Liver (tissue), 9 donors: ENCODE data around the gene RELCH. TPM values are rescaled to one million over a fixed set of nuclear protein-coding genes. Genes with fewer than 3 reads are reported as not detected.

Experiments
- DNase-seq: peaks from one replicate; pipeline ENCODE4 v3.0.0-alpha.2; 2017; ENCODE audit warnings: low spot score
- H3K27ac ChIP-seq, 2 donors: one replicate each; pipeline ENCODE4 v1.7.0; 2013; ENCODE audit warnings: inconsistent platforms in 2 of 2, low read length in 2 of 2, control low read depth in 1 of 2, low read depth in 1 of 2, mild to moderate bottlenecking in 1 of 2
- H3K27me3 ChIP-seq, 4 donors: one replicate each; pipeline versions ENCODE4 v1.6.1 to v1.7.0; 2013; ENCODE audit warnings: low read length in 3 of 4, inconsistent platforms in 1 of 4, mild to moderate bottlenecking in 1 of 4, moderate library complexity in 1 of 4; ENCODE audit not compliant: control insufficient read depth in 4 of 4, insufficient read depth in 4 of 4
- H3K36me3 ChIP-seq, 4 donors: one replicate each; pipeline versions ENCODE4 v1.6.1 to v1.7.0; 2013; ENCODE audit warnings: low read length in 3 of 4, mild to moderate bottlenecking in 3 of 4, low read depth in 1 of 4, moderate library complexity in 1 of 4; ENCODE audit not compliant: control insufficient read depth in 4 of 4, insufficient read depth in 3 of 4
- H3K4me1 ChIP-seq, 4 donors: one replicate each; pipeline versions ENCODE4 v1.6.1 to v1.7.0; 2013; ENCODE audit warnings: low read length in 3 of 4, mild to moderate bottlenecking in 3 of 4, moderate library complexity in 1 of 4; ENCODE audit not compliant: control insufficient read depth in 4 of 4, insufficient read depth in 4 of 4
- H3K4me3 ChIP-seq, 3 donors: one replicate each; pipeline versions ENCODE4 v1.6.1 to v1.7.0; 2013; ENCODE audit warnings: low read length in 3 of 3, control low read depth in 1 of 3, low read depth in 1 of 3, mild to moderate bottlenecking in 1 of 3
- H3K9ac ChIP-seq, 2 donors: one replicate each; pipeline ENCODE4 v1.7.0; 2013; ENCODE audit warnings: low read length in 2 of 2, mild to moderate bottlenecking in 2 of 2, moderate library complexity in 2 of 2, control low read depth in 1 of 2, low read depth in 1 of 2
- H3K9me3 ChIP-seq, 4 donors: one replicate each; pipeline versions ENCODE4 v1.6.1 to v1.7.0; 2013; ENCODE audit warnings: low read length in 3 of 4; ENCODE audit not compliant: control insufficient read depth in 4 of 4
- EGR1 ChIP-seq, 2 donors: IDR thresholded peaks; 2 replicates each; pipeline ENCODE4 v1.6.1; 2016 to 2018; ENCODE audit warnings: antibody characterized with exemption in 2 of 2, low read depth in 2 of 2
- FOXA1 ChIP-seq: IDR thresholded peaks from 2 replicates; pipeline ENCODE4 v1.6.1; 2016; ENCODE audit warnings: antibody characterized with exemption
- FOXA2 ChIP-seq: IDR thresholded peaks from 2 replicates; pipeline ENCODE4 v1.6.1; 2016; ENCODE audit warnings: antibody characterized with exemption
- GABPA ChIP-seq, 2 donors: IDR thresholded peaks in 1 of 2; conservative IDR thresholded peaks in 1 of 2; 2 replicates each; pipeline ENCODE4 v1.6.1; 2016; ENCODE audit warnings: antibody characterized with exemption in 2 of 2, mild to moderate bottlenecking in 1 of 2, moderate library complexity in 1 of 2
- HNF4A ChIP-seq, 2 donors: conservative IDR thresholded peaks; 2 replicates each; pipeline ENCODE4 v1.6.1; 2016; ENCODE audit warnings: antibody characterized with exemption in 2 of 2, mild to moderate bottlenecking in 2 of 2
- JUND ChIP-seq, 2 donors: IDR thresholded peaks; 2 replicates each; pipeline ENCODE4 v1.6.1; 2016; ENCODE audit warnings: antibody characterized with exemption in 2 of 2
- NR2F2 ChIP-seq: IDR thresholded peaks from 2 replicates; pipeline ENCODE4 v1.6.1; 2016; ENCODE audit warnings: antibody characterized with exemption
- RAD21 ChIP-seq, 2 donors: IDR thresholded peaks; 2 replicates each; pipeline ENCODE4 v1.6.1; 2016; ENCODE audit warnings: antibody characterized with exemption in 2 of 2, mild to moderate bottlenecking in 2 of 2
- RXRA ChIP-seq, 2 donors: IDR thresholded peaks; 2 replicates each; pipeline ENCODE4 v1.6.1; 2017 to 2018; ENCODE audit warnings: antibody characterized with exemption in 2 of 2, mild to moderate bottlenecking in 1 of 2
- TAF1 ChIP-seq: conservative IDR thresholded peaks from 2 replicates; pipeline ENCODE4 v1.6.1; 2016; ENCODE audit warnings: antibody characterized with exemption, mild to moderate bottlenecking
- YY1 ChIP-seq: IDR thresholded peaks from 2 replicates; pipeline ENCODE4 v1.6.1; 2016; ENCODE audit warnings: antibody characterized with exemption, mild to moderate bottlenecking
- WGBS: extraction: QIAGEN DNeasy Blood & Tissue Kit; methylation state at CpG from one replicate; pipeline ENCODE4 v1.1.7; 2013; 5-methylcytosine and 5-hydroxymethylcytosine counted together
- polyA plus RNA-seq, 2 donors: library from polyadenylated mRNA; stranded (reverse) in 1 of 2; unstranded in 1 of 2; fragments of 200-250 nt in 1 of 2; fragments of >200 nt in 1 of 2; fragmentation: Nextera tagmentation in 1 of 2; extraction: Ambion mirVana in 1 of 2; gene quantifications; one replicate each; pipeline versions ENCODE4 v1.2.1 to v1.2.3, GENCODE V29; 2013 to 2015
- total RNA-seq, 2 donors: library from RNA; depleted of rRNA; stranded (reverse); fragments of >200 nt; gene quantifications; one replicate each; pipeline ENCODE4 v1.2.3, GENCODE V29; 2014
- TF ChIP-seq, protein P1 (sequence below): IDR thresholded peaks from 2 replicates; pipeline ENCODE4 v1.6.1; 2016; ENCODE audit warnings: antibody characterized with exemption, mild to moderate bottlenecking
- TF ChIP-seq, protein P2 (sequence below): fragments of 150-350 bp; IDR thresholded peaks from 2 replicates; pipeline ENCODE4 v1.5.1; 2017; ENCODE audit warnings: improper control_type of control experiment, low read depth, low read length; ENCODE audit not compliant: missing input control
- TF ChIP-seq, protein P3 (sequence below): IDR thresholded peaks from 2 replicates; pipeline ENCODE4 v1.6.1; 2016; ENCODE audit warnings: antibody characterized with exemption
- donor health status: healthy.
- donor health status: healthy.
- donor health status: healthy.
- donor health status: healthy.
- donor health status: healthy.

The RELCH gene
- total and polyA plus RNA-seq, 4 donors, result 4.3 to 21.7 (median 11.0) TPM

DNA sequence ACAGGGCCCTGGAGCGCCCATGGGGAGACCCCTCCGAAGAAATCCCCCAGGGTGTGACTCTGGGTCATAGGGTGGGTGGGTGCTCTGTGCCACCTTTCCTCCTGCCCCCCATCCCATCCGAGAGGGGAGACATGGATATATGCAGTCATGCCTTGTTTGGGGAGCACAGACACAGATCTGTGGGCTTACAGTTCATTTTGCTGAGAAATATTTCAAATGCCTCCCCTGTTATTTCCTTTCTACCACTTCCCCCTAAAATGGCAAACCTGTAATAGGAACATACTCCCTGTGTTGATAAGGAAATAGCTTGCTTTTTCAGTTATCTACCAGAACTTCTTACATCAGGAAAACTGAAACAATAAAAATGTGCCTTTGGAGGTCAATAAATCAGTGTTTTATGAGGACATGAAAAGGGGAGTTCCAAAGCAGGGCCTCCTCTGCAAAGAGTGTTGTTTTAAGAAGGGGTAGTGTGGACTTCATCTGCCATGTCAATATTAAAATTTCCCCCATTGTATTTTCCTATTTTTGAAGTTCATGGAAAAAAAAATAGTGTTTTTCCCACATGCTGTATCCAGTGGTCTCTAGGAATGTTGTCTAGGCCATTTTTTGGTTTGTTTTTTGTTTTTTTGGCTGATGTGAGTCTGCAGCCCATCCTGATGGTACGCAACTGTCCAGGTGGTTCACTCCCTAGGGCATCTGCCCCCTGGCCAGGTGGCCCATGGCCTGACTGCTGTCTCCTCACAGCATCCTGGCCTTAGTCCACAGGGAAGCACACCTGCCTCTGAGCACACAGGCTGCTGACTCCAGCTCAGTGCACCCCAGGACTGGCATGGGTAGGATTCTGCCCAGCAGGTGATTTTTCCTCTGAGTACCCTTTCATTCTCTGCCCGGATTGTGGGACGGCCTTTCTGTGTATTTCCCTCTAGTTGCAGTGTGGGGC, 141.8 kb downstream of the RELCH start:
- Histone ChIP-seq H3K4me3 (no peak overlapping the region), H3K9ac (no peak overlapping the region), H3K9me3 (no peaks in the 10 kb centered on the region), H3K27me3 (peaks cover 0 to 11% (median 0%) of the 10 kb centered on the region in 4 donors), H3K27ac (no peak overlapping the region), H3K4me1 (peaks cover 0 to 18% (median 13%) of the 10 kb centered on the region in 4 donors), H3K36me3 (no peaks in the 10 kb centered on the region)
- no peak for TF ChIP-seq EGR1 (IDR thresholded peaks at IDR 0.05; ENCODE audit: low read depth in 2 of 2)
- TF ChIP-seq, protein P1, sequence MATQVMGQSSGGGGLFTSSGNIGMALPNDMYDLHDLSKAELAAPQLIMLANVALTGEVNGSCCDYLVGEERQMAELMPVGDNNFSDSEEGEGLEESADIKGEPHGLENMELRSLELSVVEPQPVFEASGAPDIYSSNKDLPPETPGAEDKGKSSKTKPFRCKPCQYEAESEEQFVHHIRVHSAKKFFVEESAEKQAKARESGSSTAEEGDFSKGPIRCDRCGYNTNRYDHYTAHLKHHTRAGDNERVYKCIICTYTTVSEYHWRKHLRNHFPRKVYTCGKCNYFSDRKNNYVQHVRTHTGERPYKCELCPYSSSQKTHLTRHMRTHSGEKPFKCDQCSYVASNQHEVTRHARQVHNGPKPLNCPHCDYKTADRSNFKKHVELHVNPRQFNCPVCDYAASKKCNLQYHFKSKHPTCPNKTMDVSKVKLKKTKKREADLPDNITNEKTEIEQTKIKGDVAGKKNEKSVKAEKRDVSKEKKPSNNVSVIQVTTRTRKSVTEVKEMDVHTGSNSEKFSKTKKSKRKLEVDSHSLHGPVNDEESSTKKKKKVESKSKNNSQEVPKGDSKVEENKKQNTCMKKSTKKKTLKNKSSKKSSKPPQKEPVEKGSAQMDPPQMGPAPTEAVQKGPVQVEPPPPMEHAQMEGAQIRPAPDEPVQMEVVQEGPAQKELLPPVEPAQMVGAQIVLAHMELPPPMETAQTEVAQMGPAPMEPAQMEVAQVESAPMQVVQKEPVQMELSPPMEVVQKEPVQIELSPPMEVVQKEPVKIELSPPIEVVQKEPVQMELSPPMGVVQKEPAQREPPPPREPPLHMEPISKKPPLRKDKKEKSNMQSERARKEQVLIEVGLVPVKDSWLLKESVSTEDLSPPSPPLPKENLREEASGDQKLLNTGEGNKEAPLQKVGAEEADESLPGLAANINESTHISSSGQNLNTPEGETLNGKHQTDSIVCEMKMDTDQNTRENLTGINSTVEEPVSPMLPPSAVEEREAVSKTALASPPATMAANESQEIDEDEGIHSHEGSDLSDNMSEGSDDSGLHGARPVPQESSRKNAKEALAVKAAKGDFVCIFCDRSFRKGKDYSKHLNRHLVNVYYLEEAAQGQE, result no peak
- TF ChIP-seq, protein P2, sequence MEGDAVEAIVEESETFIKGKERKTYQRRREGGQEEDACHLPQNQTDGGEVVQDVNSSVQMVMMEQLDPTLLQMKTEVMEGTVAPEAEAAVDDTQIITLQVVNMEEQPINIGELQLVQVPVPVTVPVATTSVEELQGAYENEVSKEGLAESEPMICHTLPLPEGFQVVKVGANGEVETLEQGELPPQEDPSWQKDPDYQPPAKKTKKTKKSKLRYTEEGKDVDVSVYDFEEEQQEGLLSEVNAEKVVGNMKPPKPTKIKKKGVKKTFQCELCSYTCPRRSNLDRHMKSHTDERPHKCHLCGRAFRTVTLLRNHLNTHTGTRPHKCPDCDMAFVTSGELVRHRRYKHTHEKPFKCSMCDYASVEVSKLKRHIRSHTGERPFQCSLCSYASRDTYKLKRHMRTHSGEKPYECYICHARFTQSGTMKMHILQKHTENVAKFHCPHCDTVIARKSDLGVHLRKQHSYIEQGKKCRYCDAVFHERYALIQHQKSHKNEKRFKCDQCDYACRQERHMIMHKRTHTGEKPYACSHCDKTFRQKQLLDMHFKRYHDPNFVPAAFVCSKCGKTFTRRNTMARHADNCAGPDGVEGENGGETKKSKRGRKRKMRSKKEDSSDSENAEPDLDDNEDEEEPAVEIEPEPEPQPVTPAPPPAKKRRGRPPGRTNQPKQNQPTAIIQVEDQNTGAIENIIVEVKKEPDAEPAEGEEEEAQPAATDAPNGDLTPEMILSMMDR, result no peak
- TF ChIP-seq FOXA1, result no peak
- TF ChIP-seq FOXA2, result no peak
- no peak for TF ChIP-seq TAF1
- TF ChIP-seq RXRA (IDR thresholded peaks at IDR 0.05), result no peak
- TF ChIP-seq GABPA (IDR thresholded peaks at IDR 0.05 in 1 of 2, conservative IDR thresholded peaks at IDR 0.05 in 1 of 2), result no peak
- no peak for TF ChIP-seq YY1
- no peak for TF ChIP-seq JUND (IDR thresholded peaks at IDR 0.05)
- no peak for TF ChIP-seq HNF4A (conservative IDR thresholded peaks at IDR 0.05)
- no peak for TF ChIP-seq RAD21 (IDR thresholded peaks at IDR 0.05)
- TF ChIP-seq NR2F2, result no peak
- TF ChIP-seq, protein P3, sequence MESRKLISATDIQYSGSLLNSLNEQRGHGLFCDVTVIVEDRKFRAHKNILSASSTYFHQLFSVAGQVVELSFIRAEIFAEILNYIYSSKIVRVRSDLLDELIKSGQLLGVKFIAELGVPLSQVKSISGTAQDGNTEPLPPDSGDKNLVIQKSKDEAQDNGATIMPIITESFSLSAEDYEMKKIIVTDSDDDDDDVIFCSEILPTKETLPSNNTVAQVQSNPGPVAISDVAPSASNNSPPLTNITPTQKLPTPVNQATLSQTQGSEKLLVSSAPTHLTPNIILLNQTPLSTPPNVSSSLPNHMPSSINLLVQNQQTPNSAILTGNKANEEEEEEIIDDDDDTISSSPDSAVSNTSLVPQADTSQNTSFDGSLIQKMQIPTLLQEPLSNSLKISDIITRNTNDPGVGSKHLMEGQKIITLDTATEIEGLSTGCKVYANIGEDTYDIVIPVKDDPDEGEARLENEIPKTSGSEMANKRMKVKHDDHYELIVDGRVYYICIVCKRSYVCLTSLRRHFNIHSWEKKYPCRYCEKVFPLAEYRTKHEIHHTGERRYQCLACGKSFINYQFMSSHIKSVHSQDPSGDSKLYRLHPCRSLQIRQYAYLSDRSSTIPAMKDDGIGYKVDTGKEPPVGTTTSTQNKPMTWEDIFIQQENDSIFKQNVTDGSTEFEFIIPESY, result no peak
- 81% methylated on average over 6 of the region's 6 CpGs for WGBS
- DNase-seq, result no peak
